HG03135 (cell line): ENCODE measurements around the gene CASP6.
"Not testable (repeated sequence)": the region's sequence is repeated elsewhere in the genome, so short reads cannot be mapped to it uniquely, and the experiment has no call there.

ENCODE experiments used
- ATAC-seq: cut with Tn5 transposase; IDR thresholded peaks from one replicate; pipeline ENCODE4 v1.9.1; 2021; ENCODE audit warnings: mild to moderate bottlenecking, moderate library complexity; ENCODE audit not compliant: unreplicated experiment

Gene CASP6

DNA sequence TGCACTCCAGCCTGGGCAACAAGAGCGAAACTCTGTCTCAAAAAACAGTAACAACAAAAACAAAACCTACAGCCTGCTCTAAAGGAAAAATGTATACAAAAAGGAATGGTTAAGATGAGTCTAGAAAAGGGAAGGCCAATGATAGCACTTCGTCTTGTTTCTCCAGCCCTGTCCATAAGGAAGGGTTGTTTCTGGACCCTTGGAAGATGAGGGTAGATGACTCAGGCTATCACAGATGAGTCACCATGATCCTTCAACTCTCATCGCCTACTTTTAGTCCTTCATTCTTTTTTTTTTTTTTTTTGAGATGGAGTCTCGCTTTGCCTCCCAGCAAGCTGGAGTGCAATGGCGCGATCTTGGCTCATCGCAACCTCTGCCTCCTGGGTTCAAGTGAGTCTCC is 17.8 kb upstream of the CASP6 start:
- ATAC-seq, result no peak

DNA sequence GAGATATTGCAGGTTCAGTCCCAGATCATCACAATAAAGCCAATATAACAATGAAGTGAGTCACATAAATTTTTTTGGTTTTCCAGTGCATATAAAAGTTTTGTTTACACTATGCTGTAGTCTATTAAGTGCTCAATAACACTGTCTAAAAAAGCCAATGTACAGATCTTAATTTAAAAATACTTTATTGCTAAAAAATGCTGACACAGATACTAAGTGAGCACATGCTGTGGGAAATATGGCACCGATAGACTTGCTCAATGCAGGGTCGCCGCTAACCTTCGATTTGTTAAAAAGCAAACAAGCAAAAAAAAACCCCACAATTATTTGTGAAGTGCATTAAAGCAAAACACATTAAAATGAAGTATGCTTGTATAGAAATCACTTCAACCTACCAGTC is 16.4 kb upstream of the CASP6 start:
- ATAC-seq, result no peak

DNA sequence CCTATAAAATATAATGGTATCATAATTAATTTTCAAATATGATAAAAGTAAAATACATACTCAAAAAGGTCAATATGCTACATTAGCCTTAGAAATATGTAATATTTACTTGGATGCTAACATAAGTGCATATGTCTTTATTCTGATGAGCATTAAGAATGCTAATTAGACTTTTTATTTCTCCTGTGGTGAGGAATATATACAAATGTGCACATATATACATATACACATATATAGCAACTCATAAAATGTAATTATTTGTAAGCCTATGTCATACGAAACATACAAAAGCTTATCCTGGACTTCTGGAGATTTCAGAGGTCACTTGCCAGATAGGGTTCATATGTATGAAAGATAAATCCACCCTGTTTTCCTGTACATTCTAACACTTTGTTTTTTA is 15.5 kb upstream of the CASP6 start:
- ATAC-seq, result no peak

DNA sequence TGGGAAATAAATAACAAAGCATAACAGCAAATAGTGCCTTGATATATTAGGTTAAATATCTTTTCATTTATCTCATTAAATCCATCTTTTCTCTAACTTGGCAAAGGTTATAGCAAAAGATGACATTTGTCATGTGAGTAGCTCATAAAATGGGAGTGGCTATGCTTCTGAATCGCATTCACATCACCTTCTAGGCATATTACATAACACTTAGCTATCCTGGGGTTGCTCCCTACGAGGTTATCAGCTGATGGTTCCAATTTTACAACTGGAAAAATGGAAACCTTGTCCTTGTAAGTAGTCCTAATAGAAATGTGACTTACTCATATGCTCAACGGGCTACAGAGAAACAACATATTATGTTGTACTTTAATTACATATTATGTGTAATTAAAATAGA is 10.3 kb upstream of the CASP6 start:
- no peak for ATAC-seq

DNA sequence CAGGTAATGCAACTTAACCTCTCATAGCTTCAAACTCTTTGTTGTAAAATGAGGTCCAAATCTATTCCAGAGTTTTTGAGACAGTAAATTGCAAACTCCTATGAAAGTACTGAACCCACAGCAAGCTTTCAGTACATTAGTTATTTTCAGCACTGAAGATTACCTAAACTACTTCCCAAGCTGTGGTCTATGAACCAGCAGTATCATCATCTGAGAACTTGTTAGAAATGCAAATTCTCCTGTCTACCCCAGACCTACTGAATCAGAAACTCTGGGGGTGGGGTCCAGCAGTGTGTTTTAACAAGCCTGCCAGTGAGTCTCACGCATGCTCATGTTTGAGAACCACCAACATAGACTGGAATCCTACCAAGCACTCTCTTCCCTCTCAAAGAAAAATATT is 5.7 kb upstream of the CASP6 start:
- ATAC-seq, result peak; percentile 84

DNA sequence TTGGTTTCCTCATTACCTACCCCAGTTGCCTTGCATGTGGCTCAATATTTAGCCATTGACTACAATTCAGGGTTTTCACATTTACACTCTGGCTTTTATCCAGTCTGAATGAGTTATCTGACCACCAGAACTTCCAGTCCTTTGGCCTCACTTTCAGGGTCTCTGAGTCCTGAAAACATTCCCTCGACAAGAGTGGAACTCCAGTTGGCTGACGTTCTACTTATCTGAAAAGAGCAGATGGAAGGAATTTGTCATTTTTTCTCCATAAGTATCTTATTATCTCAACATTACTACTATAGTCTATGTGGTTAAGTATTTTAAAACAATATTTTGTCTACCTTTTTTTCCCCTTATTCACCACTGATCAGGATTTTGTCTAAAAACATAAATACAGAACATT is 5.2 kb upstream of the CASP6 start:
- ATAC-seq, result no peak

DNA sequence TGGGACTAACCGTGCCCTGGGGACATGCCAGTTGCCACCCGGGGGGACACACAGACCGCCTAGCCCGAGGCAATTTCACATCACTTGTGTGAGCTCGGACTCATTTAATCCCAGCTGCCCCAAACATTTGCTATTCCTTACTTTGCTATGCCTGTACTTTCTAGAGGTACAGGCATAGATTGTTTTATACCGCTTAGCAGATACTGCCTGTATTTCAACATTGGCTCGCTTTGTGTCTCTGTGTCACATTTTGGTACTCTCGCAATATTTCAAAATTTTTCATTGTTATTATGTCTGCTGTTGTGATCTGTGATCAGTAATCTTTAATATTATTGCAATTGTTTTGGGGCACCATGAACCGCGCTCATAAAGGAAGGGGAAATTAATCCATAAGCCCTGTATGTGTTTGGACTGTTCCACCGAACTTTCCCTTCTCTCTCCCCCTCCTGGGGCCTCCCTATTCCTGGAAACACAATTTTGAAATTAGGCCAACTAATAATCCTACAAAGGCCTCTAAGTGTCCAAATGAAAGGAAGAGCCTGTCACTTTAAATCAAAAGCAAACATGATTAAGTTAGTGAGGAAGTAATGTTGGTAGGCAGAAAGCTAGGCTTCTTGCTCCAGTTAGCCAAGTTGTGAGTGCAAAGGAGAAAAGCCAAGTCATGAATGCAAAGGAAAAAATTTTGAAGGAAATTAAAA is 568 bp upstream of the CASP6 start:
- no peak for ATAC-seq

DNA sequence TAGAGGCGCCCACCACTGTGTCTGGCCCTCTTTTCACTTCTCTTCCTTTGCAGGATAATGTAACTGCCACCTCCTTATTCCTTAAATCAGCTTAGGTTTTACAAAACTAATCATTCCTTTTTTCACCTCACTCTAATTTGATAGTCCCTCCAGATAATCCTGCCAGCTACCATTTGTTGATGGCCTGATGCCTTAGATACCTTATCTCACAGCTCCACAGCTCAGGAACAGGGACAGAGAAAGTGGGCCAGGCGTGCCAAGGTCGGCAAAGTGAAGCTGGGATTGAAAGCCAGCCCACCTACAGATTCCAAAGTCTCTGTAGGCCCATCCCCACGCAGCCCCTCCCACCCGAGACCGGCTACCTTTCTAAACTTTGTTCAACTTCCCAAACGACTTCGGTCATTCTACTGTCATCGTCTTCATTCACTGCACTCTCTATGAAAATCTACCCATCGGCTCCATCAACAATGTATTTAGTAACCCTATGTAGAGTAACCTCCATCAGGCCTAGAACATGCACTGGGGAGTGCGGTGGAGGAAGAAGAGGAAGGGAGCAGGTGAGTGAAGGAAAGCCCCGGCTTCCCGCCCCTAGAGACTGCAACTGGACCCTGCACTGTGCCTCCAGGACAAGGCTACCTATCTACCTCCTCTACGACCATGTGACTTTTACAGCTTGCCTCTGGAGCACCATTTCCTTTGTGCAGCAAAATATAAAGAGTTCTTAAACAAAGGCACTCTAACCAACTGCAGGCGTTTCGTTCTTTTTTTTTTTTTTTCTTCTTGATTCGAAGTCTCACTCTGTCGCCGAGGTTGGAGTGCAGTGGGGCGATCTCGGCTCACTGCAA is 1.5 kb downstream of the CASP6 start:
- no peak for ATAC-seq

DNA sequence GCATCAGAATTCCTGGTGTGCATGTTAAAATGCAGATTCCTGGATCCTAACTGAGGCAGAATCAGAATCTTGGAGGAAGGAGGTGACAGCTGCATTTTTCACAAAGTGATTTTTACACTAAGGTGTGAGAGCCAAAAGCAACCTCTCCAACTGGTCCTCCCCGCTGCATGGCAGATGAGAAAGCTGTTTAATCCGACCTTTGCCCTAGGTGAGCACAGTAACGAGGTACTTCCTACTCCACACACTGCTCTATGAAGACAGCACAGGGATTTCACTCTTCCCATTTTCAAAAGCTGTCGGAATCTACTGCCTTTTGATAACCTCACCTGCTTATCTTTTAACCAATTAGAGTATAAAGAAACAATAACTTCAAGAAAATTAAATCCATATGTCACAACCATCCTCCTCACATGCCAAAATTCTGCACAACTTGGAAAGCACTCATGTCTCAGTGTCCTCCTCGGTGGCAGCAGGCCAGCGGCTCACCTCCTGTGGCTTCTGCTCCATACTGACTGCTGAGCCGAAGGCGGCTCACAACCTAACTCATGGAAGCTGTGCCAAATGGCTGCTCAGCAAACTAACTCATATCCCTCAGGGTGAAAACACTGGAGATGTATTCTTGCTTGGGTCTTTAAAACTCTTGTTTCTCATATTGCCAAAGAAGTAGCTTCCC is 3.6 kb downstream of the CASP6 start:
- ATAC-seq, result no peak

DNA sequence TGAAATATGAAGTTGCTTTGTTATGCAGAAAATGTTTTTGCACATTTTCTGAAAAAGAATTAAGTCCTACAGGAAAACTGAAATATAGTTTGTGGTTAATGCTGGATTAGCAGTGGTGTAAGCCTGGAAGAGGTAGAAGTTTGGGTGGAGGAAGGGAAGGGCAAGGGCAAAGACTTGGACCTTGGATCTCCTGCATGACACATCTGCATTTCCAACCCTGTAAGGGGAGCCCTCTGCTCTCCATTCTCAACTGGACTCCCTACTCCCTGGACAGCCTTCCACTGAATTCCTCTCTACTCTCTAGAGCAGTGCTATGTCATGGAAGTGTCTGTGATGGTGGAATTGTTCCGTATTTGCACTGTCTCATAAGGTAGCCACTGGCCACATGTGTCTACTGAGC is 4.6 kb downstream of the CASP6 start:
- no peak for ATAC-seq

DNA sequence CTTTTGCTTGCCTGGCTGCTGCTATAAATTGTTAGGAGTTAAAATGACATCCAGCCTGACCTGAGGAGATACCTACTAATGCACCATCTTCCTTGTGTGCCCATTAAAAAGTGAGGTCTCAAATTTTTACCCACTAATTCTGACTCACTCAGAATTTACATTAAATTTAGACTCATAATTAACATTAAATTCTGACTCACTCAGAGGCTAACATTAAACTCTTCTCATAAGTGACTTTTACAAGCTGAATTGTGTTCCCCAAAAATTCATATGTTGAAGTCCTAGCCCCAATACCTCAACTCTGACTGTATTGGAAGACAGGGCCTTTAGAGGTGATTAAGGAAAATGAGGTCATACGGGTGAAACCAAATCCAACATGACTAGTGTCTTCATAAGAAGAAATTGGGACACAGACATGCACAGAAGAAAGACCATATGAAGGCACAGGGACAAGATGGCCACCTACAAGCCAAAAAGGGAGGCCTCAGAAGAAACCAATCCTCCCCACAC is 11.8 kb downstream of the CASP6 start:
- no peak for ATAC-seq

DNA sequence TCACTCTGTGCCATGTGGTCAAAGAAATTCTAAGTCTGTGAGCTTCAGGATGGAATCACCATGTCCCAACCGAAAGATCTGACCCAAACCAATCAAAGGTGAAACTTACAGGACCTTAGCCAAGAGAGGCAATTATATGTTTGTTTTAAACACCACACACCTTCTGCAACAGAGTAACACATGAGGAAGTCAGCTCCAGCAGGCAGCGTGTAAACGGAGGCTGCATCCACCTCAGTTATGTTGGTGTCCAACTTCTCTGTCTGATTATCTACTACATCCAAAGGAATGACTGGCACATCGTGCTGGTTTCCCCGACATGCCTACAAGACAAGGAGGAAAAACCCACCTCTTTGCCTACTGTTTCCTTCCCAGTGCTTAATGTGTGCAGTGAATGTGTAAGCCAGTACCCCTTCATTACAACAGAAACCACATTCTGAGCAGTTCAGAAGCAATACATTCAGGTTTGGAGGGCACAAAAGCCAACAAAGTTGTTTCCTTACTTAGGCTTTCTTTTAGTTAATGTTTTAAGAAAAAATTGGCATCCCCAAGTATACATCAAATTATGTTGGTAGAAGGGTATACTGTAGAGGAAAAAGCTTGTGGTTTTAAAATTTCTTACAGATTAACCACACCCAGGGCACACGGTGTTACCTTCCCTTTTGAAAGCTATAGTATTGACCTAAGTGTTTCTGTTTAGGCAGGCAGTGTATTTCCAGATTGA is 12.4 kb downstream of the CASP6 start:
- ATAC-seq, result peak; percentile 90

DNA sequence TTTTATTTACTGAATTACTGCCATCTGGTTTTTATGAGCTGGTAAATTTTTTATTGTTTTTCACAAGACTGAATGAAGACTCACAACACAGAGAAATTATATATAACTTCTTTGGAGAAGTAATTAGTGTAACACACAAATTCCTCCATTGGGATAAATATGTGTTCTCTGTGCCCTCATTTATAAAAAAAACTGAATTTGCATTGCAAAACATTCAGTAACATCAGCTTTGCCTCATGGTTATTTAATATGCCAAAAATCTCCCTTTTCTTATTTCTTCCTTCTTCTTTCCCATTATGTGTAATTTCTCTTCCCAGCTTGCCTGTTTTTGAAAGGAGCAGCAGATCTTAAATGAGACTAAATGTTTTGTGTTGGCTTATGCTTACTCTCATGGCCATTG is 18.5 kb downstream of the CASP6 start:
- no peak for ATAC-seq

DNA sequence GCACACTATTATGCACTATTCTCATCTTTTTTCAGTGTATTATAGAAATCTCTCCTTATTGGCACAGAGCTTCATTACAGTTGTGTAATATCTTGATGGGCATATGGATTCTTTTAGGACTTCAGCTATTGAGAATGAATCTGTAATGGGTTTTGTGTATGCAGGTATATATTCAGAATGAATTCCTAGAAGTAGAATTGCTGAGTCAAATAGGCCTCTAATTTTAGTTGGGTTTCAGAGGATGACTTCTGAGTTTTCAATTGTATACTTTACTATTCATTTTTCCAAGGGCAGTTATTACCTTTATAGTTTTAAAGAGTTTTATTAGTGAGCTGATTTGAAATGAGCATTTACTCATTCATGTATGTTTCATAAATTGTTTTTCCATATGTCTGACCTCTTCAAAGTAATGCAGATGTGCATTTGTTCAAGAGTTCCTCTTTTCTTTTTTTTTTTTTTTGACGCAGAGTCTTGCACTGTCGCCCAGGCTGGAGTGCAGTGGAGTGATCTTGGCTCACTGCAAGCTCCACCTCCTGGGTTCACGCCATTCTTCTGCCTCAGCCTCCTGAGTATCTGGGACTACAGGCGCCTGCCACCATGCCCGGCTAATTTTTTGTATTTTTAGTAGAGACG is 19.5 kb downstream of the CASP6 start:
- no peak for ATAC-seq

DNA sequence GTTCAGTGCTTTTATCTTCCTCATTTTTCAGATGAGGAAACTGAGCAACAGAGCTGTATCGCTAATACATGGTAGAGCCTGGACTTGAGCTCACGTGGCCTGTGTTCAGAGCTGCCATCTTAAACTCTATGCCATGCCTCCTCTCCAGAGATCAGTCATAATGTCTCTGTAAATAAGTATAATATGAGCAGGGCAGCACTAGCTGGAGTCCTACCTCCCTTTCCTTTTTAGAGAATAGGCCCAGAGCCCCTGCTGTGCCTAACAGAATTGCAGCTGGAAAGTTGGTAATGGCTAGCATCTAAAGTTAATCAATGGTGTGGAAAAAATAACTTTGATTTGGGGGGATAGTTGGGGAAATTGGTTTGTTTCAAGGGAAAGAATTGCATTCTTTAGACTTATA is 20.4 kb downstream of the CASP6 start:
- ATAC-seq, result no peak

DNA sequence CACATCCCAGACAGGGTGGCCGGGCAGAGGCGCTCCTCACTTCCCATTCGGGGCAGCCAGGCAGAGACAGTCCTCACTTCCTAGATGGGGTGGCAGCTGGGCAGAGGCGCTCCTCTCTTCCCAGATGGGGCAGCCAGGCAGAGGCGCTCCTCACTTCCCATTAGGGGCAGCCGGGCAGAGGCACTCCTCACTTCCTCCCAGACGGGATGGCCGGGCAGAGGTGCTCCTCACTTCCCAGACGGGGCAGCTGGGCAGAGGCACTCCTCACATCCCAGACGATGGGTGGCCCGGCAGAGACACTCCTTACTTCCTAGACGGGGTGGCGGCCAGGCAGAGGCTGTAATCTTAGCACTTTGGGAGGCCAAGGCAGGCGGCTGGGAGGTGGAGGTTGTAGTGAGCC is 24.3 kb downstream of the CASP6 start:
- ATAC-seq, result not testable (repeated sequence)

DNA sequence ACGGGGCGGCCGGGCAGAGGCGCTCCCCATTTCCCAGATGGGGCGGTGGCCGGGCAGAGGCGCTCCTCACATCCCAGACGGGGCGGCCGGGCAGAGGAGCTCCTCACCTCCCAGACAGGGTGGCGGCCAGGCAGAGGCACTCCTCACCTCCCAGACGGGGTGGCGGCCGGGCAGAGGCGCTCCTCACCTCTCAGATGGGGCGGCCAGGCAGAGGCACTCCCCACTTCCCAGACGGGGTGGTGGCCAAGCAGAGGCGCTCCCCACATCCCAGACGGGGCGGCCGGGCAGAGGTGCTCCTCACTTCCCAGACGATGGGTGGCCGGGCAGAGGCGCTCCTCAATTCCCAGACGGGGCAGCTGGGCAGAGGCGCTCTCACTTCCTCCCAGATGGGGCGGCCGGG is 24.8 kb downstream of the CASP6 start:
- ATAC-seq, result not testable (repeated sequence)

DNA sequence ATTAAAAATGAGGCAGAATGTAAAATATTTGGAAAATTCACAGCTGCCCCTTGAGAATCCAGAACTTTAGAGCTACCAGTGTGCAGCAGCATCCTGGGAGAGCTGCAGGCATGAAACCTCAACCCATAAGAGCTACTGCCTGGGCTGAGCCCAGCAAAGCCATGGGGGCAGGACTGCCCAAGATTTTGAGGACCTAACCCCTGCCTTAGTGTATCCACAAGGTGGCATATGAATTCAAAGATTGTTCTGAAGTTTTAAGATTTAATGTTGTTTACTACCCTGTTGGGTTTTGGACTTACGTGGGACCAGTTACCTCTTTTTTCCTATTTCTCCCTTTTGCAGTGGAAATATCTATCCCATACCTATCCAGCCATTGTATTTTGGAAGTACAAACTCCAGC is 26.4 kb downstream of the CASP6 start:
- ATAC-seq, result no peak

DNA sequence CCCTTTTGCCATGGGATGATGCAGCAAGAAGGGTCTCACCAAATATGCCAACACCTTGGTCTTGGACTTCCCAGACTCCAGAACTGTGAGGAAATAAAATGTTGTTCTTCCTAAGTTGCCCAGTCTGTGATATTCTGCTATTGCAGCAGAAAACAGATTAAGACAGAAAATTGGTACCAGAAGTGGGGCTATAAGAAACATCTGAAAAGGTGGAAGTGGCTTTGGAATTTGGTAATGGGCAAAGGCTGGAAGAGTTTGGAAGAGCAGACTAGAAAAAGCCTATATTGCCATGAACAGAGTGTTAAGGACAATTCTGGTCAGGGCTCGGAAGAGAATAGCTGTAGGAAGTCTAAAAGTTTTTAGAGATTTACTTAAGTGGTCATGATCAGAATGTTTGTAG is 27.4 kb downstream of the CASP6 start:
- no peak for ATAC-seq

DNA sequence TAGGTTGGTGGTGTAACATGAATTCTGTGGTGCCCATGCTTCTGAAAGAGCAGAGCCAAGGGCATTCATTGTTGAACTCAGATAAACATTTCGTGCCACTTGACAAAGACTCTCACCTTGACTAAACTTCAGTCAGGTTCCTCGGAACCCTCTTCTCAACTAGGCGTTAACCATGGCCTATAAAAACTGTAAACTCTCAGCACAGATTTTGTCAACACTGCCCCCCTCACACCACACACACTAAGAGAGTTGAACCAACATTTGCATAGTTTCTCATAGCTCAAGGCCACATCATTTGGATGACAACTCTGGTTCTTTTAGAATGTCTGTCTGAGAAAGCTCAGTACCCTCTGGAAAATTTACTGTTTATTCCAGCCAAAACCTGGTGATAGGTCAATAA is 28.1 kb downstream of the CASP6 start:
- ATAC-seq, result no peak

DNA sequence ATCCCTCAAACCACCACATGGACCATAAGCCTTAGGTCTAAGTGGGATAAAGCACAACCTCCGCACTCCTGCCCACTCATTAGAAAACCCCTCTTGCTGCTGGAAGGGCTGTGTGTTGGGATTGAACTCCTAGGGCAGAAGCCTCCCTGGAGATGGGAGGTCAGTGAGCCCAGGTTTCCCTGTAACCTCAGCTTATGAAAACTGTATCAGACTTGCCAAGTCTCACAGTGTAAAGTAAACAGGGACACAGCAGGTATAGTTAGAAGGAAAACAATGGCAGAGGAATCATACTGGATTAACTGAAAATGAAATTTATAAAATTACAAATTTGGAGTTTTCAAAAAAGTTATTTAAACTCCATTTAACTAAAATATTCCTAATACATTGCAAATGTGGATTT is 29.9 kb downstream of the CASP6 start:
- ATAC-seq, result no peak
